Stimulated activated CD4-positive, alpha-beta T cell treated with anti-CD3 and anti-CD28 coated beads, Interleukin-4, amount 100 ng/mL, for 4 hours (primary cell): ENCODE results near the gene POM121C.
"Not testable (repeated sequence)": the region's sequence is repeated elsewhere in the genome, so short reads cannot be mapped to it uniquely, and the experiment has no call there.

Source experiments
- DNase-seq, 2 experiments: peaks; one replicate each; pipeline ENCODE4 v3.0.0-alpha.2; 2020

POM121C gene

DNA sequence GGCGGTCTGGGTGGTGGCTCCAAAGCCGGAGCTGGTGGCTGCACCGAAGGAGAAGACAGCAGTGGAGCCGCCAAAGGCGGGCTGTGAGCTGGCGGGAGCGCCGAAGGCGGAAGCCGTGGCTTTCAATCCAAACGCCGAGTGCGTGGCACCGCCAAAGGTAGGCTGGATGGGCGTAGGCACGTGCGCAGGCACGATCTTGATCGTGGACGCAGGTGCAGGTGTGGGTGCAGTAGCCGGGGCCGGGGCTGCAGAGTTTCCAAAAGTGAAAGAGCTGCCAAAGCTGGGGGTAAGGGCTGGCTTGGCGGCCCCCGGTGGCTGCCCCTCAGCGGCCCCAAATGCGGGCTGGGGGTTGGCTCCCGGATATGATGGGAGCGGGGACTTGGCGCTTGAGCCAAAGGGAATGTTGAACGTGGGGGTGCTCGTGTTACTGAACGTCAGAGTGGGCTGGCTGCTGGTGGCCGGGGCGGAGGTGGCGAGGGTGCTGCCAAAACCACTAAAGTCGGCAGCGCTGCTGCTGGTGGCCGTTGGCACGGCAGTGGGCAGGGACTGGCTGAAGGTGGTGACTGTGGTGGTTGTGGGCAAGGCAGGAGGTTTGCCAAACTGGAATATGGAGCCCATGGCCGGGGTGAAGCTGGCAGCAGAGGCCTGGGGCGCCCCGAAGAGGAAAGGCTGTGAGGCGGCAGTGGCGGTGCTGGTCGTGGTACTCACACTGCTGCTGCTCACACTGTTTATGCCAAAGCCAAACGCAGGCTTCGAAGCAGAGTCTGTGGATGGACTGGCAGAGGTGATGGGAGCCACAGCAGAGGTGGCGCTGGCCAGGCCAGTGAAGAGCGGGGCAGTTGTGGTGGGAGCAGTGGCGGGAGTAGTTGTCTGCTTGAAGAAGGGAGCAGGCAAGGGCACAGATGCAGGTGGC is 64.0 kb downstream of the POM121C start:
- DNase-seq: not testable (repeated sequence)

DNA sequence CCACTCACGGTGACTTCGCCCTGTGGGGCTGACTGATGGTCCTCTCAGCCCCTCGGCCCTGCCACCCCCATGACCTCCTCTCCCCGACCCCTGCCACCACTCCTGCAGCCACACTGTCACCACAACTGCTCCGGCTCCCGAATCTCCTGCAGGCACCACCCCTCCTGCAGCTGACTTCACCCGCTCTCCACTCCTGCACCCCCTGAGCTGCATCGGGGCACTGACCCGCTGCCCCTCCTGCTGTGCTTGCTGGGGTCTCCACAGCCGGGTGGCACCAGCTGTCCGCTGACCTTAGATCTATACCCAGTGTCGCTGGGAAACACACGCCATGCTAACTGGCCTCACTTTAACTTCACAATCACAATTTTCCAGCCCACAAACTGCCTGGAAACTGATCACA is 65.9 kb downstream of the POM121C start:
- not testable (repeated sequence) for DNase-seq

GRCh38 chr7:75419693-75420092 is 66.4 kb downstream of the POM121C start:
- DNase-seq: not testable (repeated sequence)

DNA sequence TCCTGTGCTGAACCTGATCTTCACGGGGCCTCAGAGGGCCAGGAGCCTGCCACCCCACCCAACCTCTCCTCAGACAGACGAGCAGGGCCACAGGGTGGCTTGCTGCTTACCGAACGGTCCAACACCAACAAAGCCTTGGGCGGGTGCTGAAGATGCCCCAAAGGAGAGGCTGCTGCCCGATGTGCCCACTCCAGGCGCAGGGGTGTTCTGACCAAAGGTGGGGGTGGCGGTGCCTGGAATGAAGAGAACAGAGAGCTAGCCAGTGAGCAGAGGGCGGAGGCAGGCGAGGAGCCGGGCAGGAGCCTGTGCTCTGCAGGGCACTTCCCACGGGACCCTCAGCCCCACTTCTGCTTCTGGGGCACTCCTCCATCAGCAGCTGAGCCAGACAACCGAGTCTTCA is 66.9 kb downstream of the POM121C start:
- DNase-seq: not testable (repeated sequence)

GRCh38 chr7:75418292-75418858 is 67.7 kb downstream of the POM121C start:
- DNase-seq: not testable (repeated sequence)

DNA sequence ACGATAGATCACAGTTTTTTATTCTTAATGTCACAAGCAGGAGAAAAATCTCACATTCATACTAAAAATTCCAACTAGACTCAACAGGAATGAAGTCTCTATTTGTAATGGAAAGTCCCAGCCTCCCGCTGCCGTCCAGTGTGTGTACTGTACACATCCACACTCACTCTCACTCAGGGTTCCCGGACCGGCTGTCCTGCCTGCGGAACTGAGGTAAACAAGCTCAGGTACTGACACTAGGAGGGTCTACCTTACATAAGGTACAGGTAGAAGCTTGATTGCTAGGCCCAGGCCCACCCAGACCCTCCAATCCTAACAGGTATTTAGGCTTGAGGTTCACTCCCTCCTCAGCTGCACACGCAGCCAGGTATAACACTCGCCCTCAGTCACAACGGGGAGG is 69.3 kb downstream of the POM121C start:
- not testable (repeated sequence) for DNase-seq

- DNase-seq: not testable (repeated sequence)
Observed at GRCh38 chr7:75415829-75416373, 70.2 kb downstream of the POM121C start.

GRCh38 chr7:75415428-75415817 is 70.7 kb downstream of the POM121C start:
- not testable (repeated sequence) for DNase-seq

- DNase-seq: not testable (repeated sequence)
Observed at GRCh38 chr7:75414708-75415427, 71.2 kb downstream of the POM121C start.

- DNase-seq: not testable (repeated sequence)
Observed at GRCh38 chr7:75414204-75414603, 71.9 kb downstream of the POM121C start.

DNA sequence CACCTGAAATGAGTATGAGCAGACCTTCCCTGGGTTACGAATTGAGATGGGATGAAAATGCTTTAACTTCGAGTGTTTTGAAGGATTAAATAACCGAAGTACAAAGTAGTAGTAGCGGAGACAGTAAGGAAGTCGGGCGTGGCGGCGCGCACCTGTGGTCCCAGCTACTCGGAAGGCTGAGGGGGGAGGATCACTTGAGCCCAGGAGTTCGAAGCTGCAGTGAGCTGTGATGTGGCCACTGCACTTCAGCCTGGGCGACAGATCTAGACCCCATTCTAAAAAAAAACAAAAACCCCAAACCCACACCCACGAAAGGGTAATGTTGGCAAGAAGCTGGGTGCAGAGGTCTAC is 75.3 kb downstream of the POM121C start:
- not testable (repeated sequence) for DNase-seq

- DNase-seq: not testable (repeated sequence)
Observed at GRCh38 chr7:75409880-75410822, 75.9 kb downstream of the POM121C start.

- not testable (repeated sequence) for DNase-seq
Observed at GRCh38 chr7:75404663-75405062, 81.4 kb downstream of the POM121C start.

DNA sequence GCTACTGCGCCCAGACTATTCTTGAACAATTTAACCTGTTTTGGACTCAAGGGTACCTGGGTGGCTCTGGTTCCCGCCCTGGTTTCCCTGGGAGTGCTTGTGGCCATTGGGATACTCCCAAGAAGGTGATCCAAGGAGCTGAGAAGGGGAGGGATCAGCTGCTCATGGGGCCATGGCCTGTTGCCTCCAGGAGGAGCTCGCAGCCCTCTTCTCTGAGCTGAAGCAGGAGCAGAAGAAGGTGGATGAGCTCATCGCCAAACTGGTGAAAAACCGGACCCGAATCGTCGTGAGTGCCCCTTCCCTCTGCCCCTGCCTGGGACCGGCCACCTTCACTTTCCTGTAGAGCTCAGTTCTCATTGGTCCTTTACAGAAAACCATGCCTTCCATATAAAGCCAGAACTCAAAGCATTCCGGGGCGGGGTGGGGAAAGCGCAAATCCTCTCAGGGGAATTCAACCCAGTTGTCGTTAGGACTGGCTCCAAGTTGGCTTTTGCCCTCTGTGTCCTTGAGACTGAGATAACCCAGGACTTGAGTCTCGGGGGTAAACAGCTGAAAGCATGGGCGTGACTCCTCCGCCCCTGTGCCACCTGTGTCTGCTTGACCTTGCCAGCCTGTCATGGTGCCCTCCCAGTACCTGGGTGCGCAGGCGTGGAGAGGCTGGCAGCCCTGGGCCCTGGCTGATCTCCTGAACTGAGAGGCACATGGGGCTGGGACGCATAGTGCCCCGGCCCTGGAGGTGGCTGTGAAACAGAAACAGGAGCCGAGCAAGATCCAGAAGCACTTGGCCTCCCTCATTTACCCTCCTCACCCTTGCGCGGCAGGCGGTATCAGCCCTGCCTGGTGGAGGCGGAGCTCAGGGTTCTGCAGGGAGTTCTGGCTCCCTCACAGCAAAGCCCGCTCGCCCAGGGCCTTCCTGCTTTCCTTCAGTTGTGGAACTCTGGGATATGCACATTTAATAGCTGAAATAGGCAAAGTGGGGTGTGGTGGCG is 82.3 kb downstream of the POM121C start:
- DNase-seq: not testable (repeated sequence)

- DNase-seq: not testable (repeated sequence)
Observed at GRCh38 chr7:75400575-75400974, 85.5 kb downstream of the POM121C start.

- not testable (repeated sequence) for DNase-seq
Observed at GRCh38 chr7:75398771-75399700, 87.1 kb downstream of the POM121C start.

DNA sequence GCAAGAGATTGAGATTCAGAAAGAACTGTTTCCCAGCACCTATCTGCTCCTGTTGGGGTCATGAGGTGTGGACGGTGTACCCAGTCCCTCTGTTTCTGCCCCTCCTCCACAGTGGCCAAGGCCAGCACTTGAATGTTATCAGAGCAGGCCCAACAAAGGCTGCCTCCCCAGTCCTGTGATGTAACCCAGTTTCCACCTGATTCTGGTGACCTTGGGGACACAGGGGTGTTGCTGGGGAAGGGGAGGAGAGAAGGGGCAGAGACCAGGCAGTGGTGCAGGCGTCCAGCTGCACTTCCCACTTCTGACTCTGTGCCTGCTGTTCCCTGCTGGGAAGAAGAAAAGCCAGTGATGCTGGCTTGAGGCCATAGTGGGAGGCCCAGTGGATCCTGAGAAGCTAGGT is 88.2 kb downstream of the POM121C start:
- not testable (repeated sequence) for DNase-seq

GRCh38 chr7:75395329-75395728 is 90.8 kb downstream of the POM121C start, which contains the start of gene TRIM73:
Gene TRIM73, plus strand, starts transcription at chr7:75395629. Its CDS starts 3,305 bp downstream, at chr7:75398934.
- DNase-seq: not testable (repeated sequence)

DNA sequence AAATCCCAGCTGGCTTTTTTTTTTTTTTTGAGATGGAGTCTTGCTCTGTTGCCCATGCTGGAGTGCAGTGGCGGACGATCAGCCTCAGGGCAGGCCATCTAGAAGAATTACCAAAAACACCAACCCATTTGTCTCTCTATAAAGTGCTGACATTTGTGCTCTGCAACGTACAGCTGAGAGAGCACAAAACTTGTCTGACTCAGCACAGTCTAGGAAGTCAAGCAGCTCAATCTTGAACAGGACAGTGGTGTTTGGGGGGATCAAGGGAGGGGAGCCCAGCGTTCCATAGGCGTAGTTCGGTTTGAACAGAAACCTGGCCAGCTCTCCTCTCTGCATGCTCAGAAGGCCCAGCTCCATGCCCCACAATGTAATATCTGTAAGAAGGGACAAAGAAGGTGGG is 92.9 kb downstream of the POM121C start:
- DNase-seq: not testable (repeated sequence)
